B cell (primary cell): Measurements from ENCODE around the gene TEKT5. TPM values are rescaled to one million over a fixed set of nuclear protein-coding genes. Genes with fewer than 3 reads are reported as not detected.
A peak's percentile ranks its signal among the peaks of the same experiment; 100 is the strongest.

Source experiments
- ATAC-seq: fragments of 200-7000 bp; cut with Tn5 transposase; one replicate; pipeline ENCODE4 v1.10.0; 2021; ENCODE audit warnings: low read depth, mild to moderate bottlenecking, moderate number of reproducible peaks, moderate library complexity
- CTCF ChIA-PET: fragments of 350-600 bp; sonication (Branson Sonifier 250); formaldehyde crosslinking; loops from one replicate; lab custom pipeline; 2021; ENCODE audit warnings: antibody characterized with exemption, inconsistent platforms; lab: Charles Lee
- POLR2A ChIA-PET: fragments of 350-600 bp; sonication (Branson Sonifier 250); formaldehyde crosslinking; loops from one replicate; lab custom pipeline; 2021; ENCODE audit warnings: antibody characterized with exemption; lab: Charles Lee
- DNase-seq: peaks from one replicate; pipeline ENCODE4 v3.0.0; 2013
- H2AFZ ChIP-seq: 2 replicates; pipeline ENCODE4 v1.6.1; 2012; ENCODE audit warnings: mild to moderate bottlenecking, low read depth, low read length; ENCODE audit not compliant: insufficient read depth, poor library complexity, severe bottlenecking
- H3K27ac ChIP-seq, 2 donors: 1 replicate in 1 of 2; 2 replicates in 1 of 2; pipeline ENCODE4 v1.5.1; 2012 to 2013; ENCODE audit warnings: low read length in 2 of 2, mild to moderate bottlenecking in 2 of 2, moderate library complexity in 1 of 2
- H3K27me3 ChIP-seq, 4 experiments: fragments of 200-600 bp in 1 of 4; sonication (generic) in 1 of 4; replicated peaks in 1 of 4; 1 replicate in 2 of 4; 2 replicates in 2 of 4; pipeline versions ENCODE4 v1.6.1 to v1.7.0; 2013 to 2016; ENCODE audit warnings: low read length in 3 of 4, mild to moderate bottlenecking in 2 of 4, mixed read lengths in 1 of 4, moderate library complexity in 1 of 4; ENCODE audit not compliant: insufficient read depth in 4 of 4, control insufficient read depth in 3 of 4; ENCODE audit errors: control extremely low read depth in 1 of 4
- H3K36me3 ChIP-seq, 2 experiments: replicated peaks in 1 of 2; 1 replicate in 1 of 2; 2 replicates in 1 of 2; pipeline versions ENCODE4 v1.6.1 to v1.7.1; 2013; ENCODE audit warnings: low read length in 1 of 2; ENCODE audit not compliant: insufficient read depth in 2 of 2, control insufficient read depth in 1 of 2; ENCODE audit errors: control extremely low read depth in 1 of 2, extremely low read depth in 1 of 2
- H3K4me1 ChIP-seq, 2 donors: fragments of 200-600 bp in 1 of 2; sonication (generic) in 1 of 2; 1 replicate in 1 of 2; 2 replicates in 1 of 2; pipeline versions ENCODE4 v1.5.1 to v1.6.1; 2013 to 2017; ENCODE audit warnings: low read length in 2 of 2; ENCODE audit not compliant: control insufficient read depth in 2 of 2, insufficient read depth in 2 of 2
- H3K4me2 ChIP-seq: replicated peaks from 2 replicates; pipeline ENCODE3; 2012; ENCODE audit warnings: mild to moderate bottlenecking, low read depth, low read length; ENCODE audit not compliant: poor library complexity, severe bottlenecking
- H3K4me3 ChIP-seq, 5 experiments: fragments of 200-600 bp in 1 of 5; sonication (generic) in 1 of 5; 1 replicate in 3 of 5; 2 replicates in 2 of 5; pipeline versions ENCODE4 v1.5.1 to v1.7.0; 2011 to 2016; ENCODE audit warnings: low read length in 4 of 5, mild to moderate bottlenecking in 4 of 5, low read depth in 2 of 5, control low read depth in 1 of 5, moderate library complexity in 1 of 5; ENCODE audit not compliant: insufficient read depth in 1 of 5; ENCODE audit errors: control extremely low read depth in 1 of 5, extremely low read depth in 1 of 5
- H3K79me2 ChIP-seq: fragments of 200-600 bp; sonication (generic); one replicate; pipeline ENCODE4 v1.6.0; 2016; ENCODE audit warnings: low read length; ENCODE audit not compliant: control insufficient read depth, insufficient read depth
- H3K9ac ChIP-seq: fragments of 200-600 bp; sonication (generic); 2 replicates; pipeline ENCODE4 v1.6.1; 2017; ENCODE audit warnings: mild to moderate bottlenecking, low read length, moderate library complexity
- H3K9me3 ChIP-seq, 3 donors: one replicate each; pipeline versions ENCODE4 v1.6.1 to v1.7.1; 2013; ENCODE audit warnings: low read length in 2 of 3; ENCODE audit not compliant: control insufficient read depth in 2 of 3, insufficient read depth in 1 of 3; ENCODE audit errors: control extremely low read depth in 1 of 3
- H4K20me1 ChIP-seq: 2 replicates; pipeline ENCODE4 v1.6.0; 2012; ENCODE audit warnings: mild to moderate bottlenecking, low read length; ENCODE audit not compliant: insufficient read depth, control insufficient read depth, poor library complexity, severe bottlenecking
- H3K27ac Mint-ChIP-seq: one replicate; pipeline ENCODE4 v1.8.0; 2021; ENCODE audit warnings: mixed read lengths
- H3K27me3 Mint-ChIP-seq: one replicate; pipeline ENCODE4 v1.8.0; 2021; ENCODE audit warnings: mixed read lengths
- H3K4me1 Mint-ChIP-seq: one replicate; pipeline ENCODE4 v1.8.0; 2021; ENCODE audit warnings: mixed read lengths
- H3K4me3 Mint-ChIP-seq: one replicate; pipeline ENCODE4 v1.8.0; 2021; ENCODE audit warnings: mixed read lengths
- H3K9me3 Mint-ChIP-seq: one replicate; pipeline ENCODE4 v1.8.0; 2022; ENCODE audit warnings: mixed read lengths; ENCODE audit not compliant: insufficient read depth
- CTCF ChIP-seq: fragments of 200-600 bp; IDR thresholded peaks from one replicate; pipeline ENCODE4 v1.8.0; 2022; ENCODE audit warnings: antibody characterized with exemption, mild to moderate bottlenecking
- EZH2 ChIP-seq: IDR thresholded peaks from 2 replicates; pipeline ENCODE4 v1.6.1; 2012; ENCODE audit warnings: borderline replicate concordance, low read depth, mild to moderate bottlenecking, moderate library complexity, low read length; ENCODE audit not compliant: insufficient read depth, poor library complexity, severe bottlenecking
- WGBS: methylation state at CpG from one replicate; pipeline ENCODE4 v1.1.5; 2013; ENCODE audit warnings: missing lambda C conversion rate; ENCODE audit not compliant: insufficient coverage; 5-methylcytosine and 5-hydroxymethylcytosine counted together
- intact Hi-C: fragments of 100-400 bp; cut with micrococcal nuclease; formaldehyde crosslinking; loops from one replicate; pipeline ENCODE4 v1.10.0; 2022
- polyA plus RNA-seq: library from polyadenylated mRNA; depleted of rRNA; stranded (reverse); fragments of >200 nt; gene quantifications from 2 replicates; pipeline ENCODE4 v1.2.3, GENCODE V29; 2012
- total RNA-seq, 2 donors: library from RNA; stranded (reverse); fragments of 120-200 nt in 1 of 2; gene quantifications; 1 replicate in 1 of 2; 2 replicates in 1 of 2; pipeline versions ENCODE4 v1.2.3 to v1.2.4, GENCODE V29; 2013 to 2022

TEKT5 gene
- total and polyA plus RNA-seq, 2 donors (not counting 1 experiment from before 2014, with no cell fraction given), result 0.42 to 0.57 TPM

GRCh38 chr16:10740000-10740844 lies 45.5 kb upstream of the TEKT5 start:
- peaks cover 36% of the 10 kb centered on the region for H3K79me2 ChIP-seq
- no peak overlapping the region for H3K4me3 ChIP-seq
- H2AFZ ChIP-seq, result no peak overlapping the region
- TF ChIP-seq EZH2, result no peak
- TF ChIP-seq CTCF, result no peak
- ChIA-PET CTCF (interaction anchor here (0.7 to 7.2 kb wide), 11 partner anchors 25 to 231 kb away, joined by 3 to 203 read pairs (median 5); partner anchors contain the start of gene CIITA), POLR2A (interaction anchor here (0.6 to 2.1 kb wide), 2 partner anchors 138 to 430 kb away, joined by 3 to 12 read pairs; partner anchors contain the start of gene CIITA)
- Mint-ChIP-seq H3K4me1 (peaks cover 61% of the 10 kb centered on the region), H3K27me3 (no peaks in the 10 kb centered on the region), H3K4me3 (no peak overlapping the region), H3K9me3 (no peaks in the 10 kb centered on the region), H3K27ac (peak overlapping the region; percentile 73)
- H3K4me2 ChIP-seq, result peak overlapping the region; percentile 37
- peaks cover 38 to 45% of the 10 kb centered on the region in 2 donors for H3K4me1 ChIP-seq
- peak; percentile 14 for DNase-seq
- H3K36me3 ChIP-seq, result peaks cover 0 to 4% of the 10 kb centered on the region in 2 experiments
- 99% methylated on average over 9 of the region's 10 CpGs for WGBS
- H3K27ac ChIP-seq, result no peak overlapping the region
- no peak for ATAC-seq
- H3K27me3 ChIP-seq, result no peaks in the 10 kb centered on the region
- no peak overlapping the region for H3K9ac ChIP-seq
- peaks cover 4% of the 10 kb centered on the region for H4K20me1 ChIP-seq
- no peaks in the 10 kb centered on the region for H3K9me3 ChIP-seq
- intact Hi-C loops, result loop anchor here (5.0 kb wide), 7 partner anchors 353 to 1873 kb away; partner anchors contain the start of genes ATF7IP2, CARHSP1, RSL1D1 and SOCS1
